ENCODE measurements around the gene CACNG3. TPM values are rescaled to one million over a fixed set of nuclear protein-coding genes. Genes with fewer than 3 reads are reported as not detected.

CACNG3 gene
- total and polyA plus RNA-seq, 12 donors = 0.55 to 1.6 (median 1.2) TPM; not detected in 6

GRCh38 chr16:24367186-24367710 is 111.1 kb downstream of the CACNG3 start:
- no peak for TF ChIP-seq POLR2A (IDR thresholded peaks at IDR 0.05)
- TF ChIP-seq, protein P1, sequence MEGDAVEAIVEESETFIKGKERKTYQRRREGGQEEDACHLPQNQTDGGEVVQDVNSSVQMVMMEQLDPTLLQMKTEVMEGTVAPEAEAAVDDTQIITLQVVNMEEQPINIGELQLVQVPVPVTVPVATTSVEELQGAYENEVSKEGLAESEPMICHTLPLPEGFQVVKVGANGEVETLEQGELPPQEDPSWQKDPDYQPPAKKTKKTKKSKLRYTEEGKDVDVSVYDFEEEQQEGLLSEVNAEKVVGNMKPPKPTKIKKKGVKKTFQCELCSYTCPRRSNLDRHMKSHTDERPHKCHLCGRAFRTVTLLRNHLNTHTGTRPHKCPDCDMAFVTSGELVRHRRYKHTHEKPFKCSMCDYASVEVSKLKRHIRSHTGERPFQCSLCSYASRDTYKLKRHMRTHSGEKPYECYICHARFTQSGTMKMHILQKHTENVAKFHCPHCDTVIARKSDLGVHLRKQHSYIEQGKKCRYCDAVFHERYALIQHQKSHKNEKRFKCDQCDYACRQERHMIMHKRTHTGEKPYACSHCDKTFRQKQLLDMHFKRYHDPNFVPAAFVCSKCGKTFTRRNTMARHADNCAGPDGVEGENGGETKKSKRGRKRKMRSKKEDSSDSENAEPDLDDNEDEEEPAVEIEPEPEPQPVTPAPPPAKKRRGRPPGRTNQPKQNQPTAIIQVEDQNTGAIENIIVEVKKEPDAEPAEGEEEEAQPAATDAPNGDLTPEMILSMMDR (IDR thresholded peaks at IDR 0.05) = no peak
- no peaks in the 10 kb centered on the region for H3K36me3 ChIP-seq (replicated peaks in 1 of 2)
- intact Hi-C loops (cut with DNase I) = no loop called here
- H3K27me3 ChIP-seq = no peaks in the 10 kb centered on the region
- no peak overlapping the region for H3K4me3 ChIP-seq
- no peaks in the 10 kb centered on the region for H3K4me1 ChIP-seq (replicated peaks in 1 of 2)
- H3K9me3 ChIP-seq (replicated peaks in 1 of 3) = no peaks in the 10 kb centered on the region
- 33 to 51% (median 45%) methylated on average over 4 to 5 of the region's 5 CpGs for WGBS, 4 donors
- no peak overlapping the region for H3K27ac ChIP-seq
- no peak for DNase-seq

- no peak overlapping the region for H3K4me3 ChIP-seq
- no peak for DNase-seq
- H3K4me1 ChIP-seq (replicated peaks in 1 of 2) = no peaks in the 10 kb centered on the region
- H3K27ac ChIP-seq = no peak overlapping the region
- H3K36me3 ChIP-seq (replicated peaks in 1 of 2) = no peaks in the 10 kb centered on the region
- WGBS, 4 donors = 82 to 88% (median 85%) methylated on average over 5 of the region's 5 CpGs
- H3K27me3 ChIP-seq = no peaks in the 10 kb centered on the region
- TF ChIP-seq, protein P1 (IDR thresholded peaks at IDR 0.05) = no peak
- TF ChIP-seq POLR2A (IDR thresholded peaks at IDR 0.05) = no peak
- intact Hi-C loops (cut with DNase I) = no loop called here
- no peaks in the 10 kb centered on the region for H3K9me3 ChIP-seq (replicated peaks in 1 of 3)
Observed at GRCh38 chr16:24372824-24373223, 116.7 kb downstream of the CACNG3 start.

DNA sequence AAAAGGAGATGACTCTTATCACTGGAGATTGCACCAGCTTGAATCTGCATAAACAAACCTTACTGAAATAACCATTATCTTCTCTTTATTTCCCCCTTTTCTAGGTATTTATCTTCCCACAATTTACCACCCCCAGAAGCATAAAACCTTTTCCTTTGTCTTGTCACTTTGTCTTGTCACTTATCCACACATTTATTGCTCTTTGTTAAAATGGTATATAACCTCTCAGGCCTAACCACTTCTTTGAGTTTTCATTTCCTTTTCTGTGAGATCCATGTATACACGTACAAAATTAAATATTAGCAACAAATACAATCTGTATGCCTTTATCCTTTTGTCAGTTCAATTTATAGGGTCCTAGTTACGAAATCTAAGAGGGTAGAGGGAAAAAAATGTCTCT is 122.9 kb downstream of the CACNG3 start:
- no peaks in the 10 kb centered on the region for H3K4me1 ChIP-seq (replicated peaks in 1 of 2)
- no peaks in the 10 kb centered on the region for H3K36me3 ChIP-seq (replicated peaks in 1 of 2)
- DNase-seq = no peak
- no peak overlapping the region for H3K27ac ChIP-seq
- H3K9me3 ChIP-seq (replicated peaks in 1 of 3) = no peaks in the 10 kb centered on the region
- intact Hi-C loops (cut with DNase I) = no loop called here
- TF ChIP-seq, protein P1 (IDR thresholded peaks at IDR 0.05) = no peak
- H3K4me3 ChIP-seq = no peak overlapping the region
- 15 to 37% (median 20%) methylated on average over 2 of the region's 2 CpGs for WGBS, 4 donors
- H3K27me3 ChIP-seq = no peaks in the 10 kb centered on the region

DNA sequence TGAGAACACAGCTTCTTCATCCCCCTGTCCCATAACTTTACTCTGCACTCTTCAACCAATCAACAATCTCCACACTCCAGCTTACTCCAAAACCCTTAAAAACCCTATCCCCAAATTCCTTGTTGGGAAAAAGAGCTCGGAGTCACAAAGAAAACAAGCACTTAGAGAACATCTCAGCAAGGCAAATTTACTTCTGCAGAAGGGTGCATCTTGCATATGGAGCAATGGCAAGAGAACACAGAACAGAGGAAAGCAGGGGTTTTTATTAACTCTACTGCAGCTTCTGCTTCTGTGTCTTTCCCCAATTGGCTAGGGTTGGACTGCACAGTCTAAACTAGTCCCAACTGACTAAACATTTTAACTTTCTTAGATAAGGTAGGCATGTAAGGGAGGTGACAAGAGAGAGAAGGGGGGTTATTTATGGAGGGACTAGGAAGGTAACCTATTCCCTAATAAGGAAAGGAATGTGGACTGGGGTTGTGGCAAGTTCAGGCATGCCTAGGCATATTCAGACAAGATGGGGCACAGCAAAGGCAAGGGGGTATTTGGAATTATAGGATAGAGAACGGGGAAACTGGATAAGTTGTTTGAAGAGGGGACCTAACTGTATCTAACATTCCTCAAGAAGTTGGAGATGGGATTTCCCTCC is 125.5 kb downstream of the CACNG3 start:
- no peaks in the 10 kb centered on the region for H3K9me3 ChIP-seq (replicated peaks in 1 of 3)
- no peaks in the 10 kb centered on the region for H3K27me3 ChIP-seq
- H3K36me3 ChIP-seq (replicated peaks in 1 of 2) = no peaks in the 10 kb centered on the region
- 35 to 60% (median 54%) methylated on average over 2 of the region's 2 CpGs for WGBS, 4 donors
- no peak for DNase-seq
- H3K27ac ChIP-seq = no peak overlapping the region
- intact Hi-C loops (cut with DNase I) = no loop called here
- H3K4me1 ChIP-seq (replicated peaks in 1 of 2) = no peaks in the 10 kb centered on the region
- no peak overlapping the region for H3K4me3 ChIP-seq
- TF ChIP-seq, protein P1 (IDR thresholded peaks at IDR 0.05) = no peak
- no peak for TF ChIP-seq POLR2A (IDR thresholded peaks at IDR 0.05)

Measured in adrenal gland (tissue), 12 donors.